BE2C (cell line): ENCODE measurements around the gene TBC1D22A.

Experiments used
- DNase-seq: peaks from one replicate; pipeline ENCODE4 v3.0.0-alpha.2; 2020
- H3K27me3 ChIP-seq: fragments of 250-450 bp; sonication (Bioruptor Pico); 2 replicates; pipeline ENCODE4 v1.5.1; 2020; ENCODE audit warnings: mild to moderate bottlenecking
- H3K36me3 ChIP-seq: fragments of 250-450 bp; sonication (Bioruptor Pico); 2 replicates; pipeline ENCODE4 v1.5.1; 2020; ENCODE audit warnings: mild to moderate bottlenecking
- H3K4me1 ChIP-seq: fragments of 250-450 bp; sonication (Bioruptor Pico); 2 replicates; pipeline ENCODE4 v1.5.1; 2020
- H3K4me3 ChIP-seq: 2 replicates; pipeline ENCODE4 v1.5.1; 2011; ENCODE audit warnings: low read depth, low read length
- H3K9me3 ChIP-seq: fragments of 250-450 bp; sonication (Bioruptor Pico); 2 replicates; pipeline ENCODE4 v1.5.1; 2020
- TF ChIP-seq, protein P1 (sequence below): IDR thresholded peaks from 2 replicates; pipeline ENCODE4 v1.5.1; 2012; ENCODE audit warnings: mild to moderate bottlenecking, low read depth, low read length

Gene TBC1D22A

DNA sequence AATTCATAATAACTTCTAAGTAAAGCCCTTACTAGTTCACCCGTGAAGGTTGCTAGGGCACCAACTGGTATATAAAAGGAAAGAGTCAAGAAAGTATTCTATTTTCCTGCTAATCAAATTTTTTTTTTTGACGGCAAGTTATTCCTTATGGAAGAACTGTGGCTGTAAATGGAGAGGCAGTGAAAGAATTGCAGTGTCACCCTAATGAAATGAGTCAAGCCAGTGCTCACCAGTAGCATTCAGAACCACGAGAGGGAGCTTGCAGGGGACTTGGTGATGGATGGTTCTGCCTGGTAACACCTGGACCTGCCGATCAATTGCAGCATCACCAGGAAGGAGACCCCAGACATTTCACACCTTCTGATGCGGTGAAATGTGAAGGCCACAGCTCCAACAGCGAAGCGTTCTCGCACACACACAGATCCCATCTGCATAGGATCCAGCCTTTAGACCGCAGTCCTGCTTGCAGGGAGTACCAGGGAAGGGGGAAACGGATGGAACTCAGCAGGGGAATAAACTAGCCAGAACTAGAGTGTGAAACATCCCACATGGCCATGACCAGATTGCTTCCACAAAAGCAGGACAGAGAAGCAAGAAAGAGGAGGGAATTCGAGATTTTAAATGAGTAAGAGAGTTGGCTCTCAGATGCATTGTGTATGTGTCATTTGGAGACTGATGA lies 326.2 kb downstream of the TBC1D22A start:
- H3K36me3 ChIP-seq = no peaks in the 10 kb centered on the region
- no peaks in the 10 kb centered on the region; the same call in none of the 2 replicates for H3K4me1 ChIP-seq
- DNase-seq = no peak
- H3K9me3 ChIP-seq = no peaks in the 10 kb centered on the region; the same call in 1 of the 2 replicates
- no peaks in the 10 kb centered on the region for H3K27me3 ChIP-seq
- TF ChIP-seq, protein P1, sequence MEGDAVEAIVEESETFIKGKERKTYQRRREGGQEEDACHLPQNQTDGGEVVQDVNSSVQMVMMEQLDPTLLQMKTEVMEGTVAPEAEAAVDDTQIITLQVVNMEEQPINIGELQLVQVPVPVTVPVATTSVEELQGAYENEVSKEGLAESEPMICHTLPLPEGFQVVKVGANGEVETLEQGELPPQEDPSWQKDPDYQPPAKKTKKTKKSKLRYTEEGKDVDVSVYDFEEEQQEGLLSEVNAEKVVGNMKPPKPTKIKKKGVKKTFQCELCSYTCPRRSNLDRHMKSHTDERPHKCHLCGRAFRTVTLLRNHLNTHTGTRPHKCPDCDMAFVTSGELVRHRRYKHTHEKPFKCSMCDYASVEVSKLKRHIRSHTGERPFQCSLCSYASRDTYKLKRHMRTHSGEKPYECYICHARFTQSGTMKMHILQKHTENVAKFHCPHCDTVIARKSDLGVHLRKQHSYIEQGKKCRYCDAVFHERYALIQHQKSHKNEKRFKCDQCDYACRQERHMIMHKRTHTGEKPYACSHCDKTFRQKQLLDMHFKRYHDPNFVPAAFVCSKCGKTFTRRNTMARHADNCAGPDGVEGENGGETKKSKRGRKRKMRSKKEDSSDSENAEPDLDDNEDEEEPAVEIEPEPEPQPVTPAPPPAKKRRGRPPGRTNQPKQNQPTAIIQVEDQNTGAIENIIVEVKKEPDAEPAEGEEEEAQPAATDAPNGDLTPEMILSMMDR = no peak
- no peak overlapping the region for H3K4me3 ChIP-seq

DNA sequence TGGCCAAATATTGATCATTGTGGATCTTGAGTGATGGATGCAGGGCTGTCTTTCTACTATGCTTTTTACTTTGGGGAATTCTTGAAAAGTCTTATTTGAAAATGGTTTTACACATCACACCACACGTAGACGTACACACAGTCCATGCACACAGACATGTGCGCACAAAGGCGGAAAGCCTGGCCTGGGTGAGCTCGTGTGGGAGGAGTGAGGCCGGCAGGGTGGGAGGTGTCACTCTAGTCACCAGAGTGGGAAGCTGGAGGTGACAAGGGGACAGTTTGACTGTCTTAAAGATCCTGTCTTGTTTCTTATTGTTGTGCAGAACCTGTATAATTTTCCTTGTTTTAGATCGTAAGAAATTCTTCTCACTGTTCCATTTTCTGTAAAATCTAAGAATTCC lies 326.9 kb downstream of the TBC1D22A start:
- TF ChIP-seq, protein P1 = no peak
- no peaks in the 10 kb centered on the region for H3K27me3 ChIP-seq
- DNase-seq = no peak
- peaks cover under 1% of the 10 kb centered on the region; the same call in 1 of the 2 replicates for H3K4me1 ChIP-seq
- H3K36me3 ChIP-seq = no peaks in the 10 kb centered on the region
- no peaks in the 10 kb centered on the region for H3K9me3 ChIP-seq
- no peak overlapping the region for H3K4me3 ChIP-seq

DNA sequence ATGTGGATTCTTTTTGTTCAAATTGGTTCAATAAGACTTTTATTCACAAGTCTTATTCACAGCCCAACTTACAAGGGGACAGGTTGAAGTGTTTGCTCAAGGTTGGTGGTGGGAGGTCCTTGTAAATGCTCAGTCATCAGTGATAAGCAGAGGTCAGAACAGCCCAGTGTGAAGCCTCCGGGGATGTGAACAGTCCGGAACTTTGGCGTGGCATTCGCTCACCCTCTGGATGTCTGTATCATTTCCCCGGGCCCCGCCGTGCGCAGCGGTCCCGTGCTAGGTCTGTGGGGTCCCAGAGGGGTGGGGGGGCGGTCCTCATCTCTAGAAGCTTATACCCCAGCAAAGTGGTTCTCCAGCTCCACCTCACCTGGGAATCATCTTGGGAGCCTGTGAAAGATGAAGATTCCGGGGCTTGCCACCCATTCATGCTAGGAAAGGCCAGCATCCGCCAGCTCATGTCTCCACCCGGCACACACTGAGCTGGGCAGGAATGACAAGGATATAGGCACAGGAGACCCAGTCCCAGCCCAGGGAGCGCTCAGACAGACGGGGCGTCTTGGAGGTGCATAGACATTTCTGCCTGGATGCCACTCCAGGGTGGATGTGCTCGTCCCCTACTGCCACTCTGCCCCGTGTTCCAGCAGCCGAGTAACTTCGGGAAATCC lies 327.5 kb downstream of the TBC1D22A start:
- H3K36me3 ChIP-seq = no peaks in the 10 kb centered on the region
- H3K27me3 ChIP-seq = no peaks in the 10 kb centered on the region
- DNase-seq = no peak
- peaks cover 6% of the 10 kb centered on the region for H3K4me1 ChIP-seq
- TF ChIP-seq, protein P1 = no peak
- no peak overlapping the region for H3K4me3 ChIP-seq
- H3K9me3 ChIP-seq = no peaks in the 10 kb centered on the region

DNA sequence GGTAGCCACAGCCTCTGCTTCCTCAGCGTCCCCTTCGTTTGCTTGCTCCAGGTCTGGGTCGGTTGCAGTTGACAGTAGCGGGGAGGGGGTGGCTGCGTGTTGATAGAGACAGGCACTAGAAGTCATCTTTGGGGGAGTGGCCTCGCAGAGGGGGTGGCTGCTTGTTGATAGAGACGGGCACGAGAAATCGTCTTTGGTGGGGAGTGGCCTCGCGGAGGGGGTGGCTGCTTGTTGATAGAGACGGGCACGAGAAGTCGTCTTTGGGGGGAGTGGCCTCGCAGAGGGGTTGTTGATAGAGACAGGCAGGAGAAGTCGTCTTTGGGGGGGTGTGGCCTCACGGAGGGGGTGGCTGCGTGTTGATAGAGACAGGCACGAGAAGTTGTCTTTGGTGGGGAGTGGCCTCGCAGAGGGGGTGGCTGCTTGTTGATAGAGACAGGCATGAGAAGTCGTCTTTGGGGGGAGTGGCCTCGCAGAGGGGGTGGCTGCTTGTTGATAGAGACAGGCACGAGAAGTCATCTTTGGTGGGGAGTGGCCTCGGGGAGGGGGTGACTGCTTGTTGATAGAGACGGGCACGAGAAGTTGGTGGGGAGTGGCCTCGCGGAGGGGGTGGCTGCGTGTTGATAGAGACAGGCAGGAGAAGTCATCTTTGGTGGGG lies 328.3 kb downstream of the TBC1D22A start:
- Histone ChIP-seq H3K9me3 (peaks cover 3% of the 10 kb centered on the region; the same call in 1 of the 2 replicates), H3K4me3 (no peak overlapping the region), H3K27me3 (no peaks in the 10 kb centered on the region), H3K36me3 (no peaks in the 10 kb centered on the region), H3K4me1 (peaks cover 6% of the 10 kb centered on the region)
- no peak for DNase-seq
- TF ChIP-seq, protein P1 = no peak

DNA sequence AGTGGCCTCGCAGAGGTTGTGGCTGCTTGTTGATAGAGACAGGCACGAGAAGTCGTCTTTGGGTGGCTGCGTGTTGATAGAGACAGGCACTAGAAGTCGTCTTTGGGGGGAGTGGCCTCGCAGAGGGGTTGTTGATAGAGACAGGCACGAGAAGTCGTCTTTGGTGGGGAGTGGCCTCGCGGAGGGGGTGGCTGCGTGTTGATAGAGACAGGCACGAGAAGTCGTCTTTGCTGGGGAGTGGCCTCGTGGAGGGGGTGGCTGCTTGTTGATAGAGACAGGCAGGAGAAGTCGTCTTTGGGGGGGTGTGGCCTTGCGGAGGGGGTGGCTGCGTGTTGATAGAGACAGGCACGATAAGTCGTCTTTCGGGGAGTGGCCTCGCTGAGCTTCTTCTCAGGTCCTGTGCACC lies 328.8 kb downstream of the TBC1D22A start:
- H3K9me3 ChIP-seq = peaks cover 3% of the 10 kb centered on the region; the same call in 1 of the 2 replicates
- TF ChIP-seq, protein P1 = no peak
- no peak overlapping the region for H3K4me3 ChIP-seq
- H3K27me3 ChIP-seq = no peaks in the 10 kb centered on the region
- DNase-seq = no peak
- H3K36me3 ChIP-seq = no peaks in the 10 kb centered on the region
- H3K4me1 ChIP-seq = peaks cover 6% of the 10 kb centered on the region
